Heart left ventricle (tissue), 16 donors: ENCODE measurements around the gene REV3L. TPM values are rescaled to one million over a fixed set of nuclear protein-coding genes. Genes with fewer than 3 reads are reported as not detected.

Source experiments
- ATAC-seq, 4 donors: fragments of 200-7000 bp; cut with Tn5 transposase; one replicate each; pipeline ENCODE4 v1.9.1; 2020 to 2022; ENCODE audit warnings: moderate library complexity in 4 of 4, mild to moderate bottlenecking in 3 of 4, moderate number of reproducible peaks in 1 of 4
- DNase-seq, 5 donors: peaks; one replicate each; pipeline ENCODE4 v3.0.0-alpha.2; 2020
- H3K27ac ChIP-seq, 12 donors: fragments of 200-600 bp; sonication (generic) in 4 of 12; one replicate each; pipeline versions ENCODE4 v1.5.0 to v1.8.0; 2016 to 2022; ENCODE audit warnings: mild to moderate bottlenecking in 2 of 12
- H3K27me3 ChIP-seq, 9 donors: fragments of 200-600 bp; sonication (generic) in 2 of 9; one replicate each; pipeline versions ENCODE4 v1.5.1 to v1.8.0; 2016 to 2022; ENCODE audit warnings: mild to moderate bottlenecking in 3 of 9
- H3K36me3 ChIP-seq, 9 donors: fragments of 200-600 bp; sonication (generic) in 2 of 9; one replicate each; pipeline versions ENCODE4 v1.5.0 to v1.8.0; 2018 to 2022; ENCODE audit warnings: mild to moderate bottlenecking in 2 of 9
- H3K4me1 ChIP-seq, 12 donors: fragments of 200-600 bp; sonication (generic) in 4 of 12; one replicate each; pipeline versions ENCODE4 v1.5.0 to v1.8.0; 2016 to 2022; ENCODE audit warnings: mild to moderate bottlenecking in 3 of 12
- H3K4me3 ChIP-seq, 12 donors: fragments of 200-600 bp; sonication (generic) in 4 of 12; one replicate each; pipeline versions ENCODE4 v1.5.0 to v1.8.0; 2017 to 2022; ENCODE audit warnings: mild to moderate bottlenecking in 9 of 12, moderate library complexity in 4 of 12
- H3K9me3 ChIP-seq, 12 donors: fragments of 200-600 bp; sonication (generic) in 4 of 12; one replicate each; pipeline versions ENCODE4 v1.5.0 to v1.8.0; 2016 to 2022; ENCODE audit warnings: mild to moderate bottlenecking in 1 of 12
- POLR2A ChIP-seq, 2 donors: fragments of 450-650 bp; IDR thresholded peaks; one replicate each; pipeline ENCODE4 v1.6.1; 2017; ENCODE audit warnings: antibody characterized with exemption in 2 of 2, mild to moderate bottlenecking in 2 of 2, moderate library complexity in 2 of 2
- WGBS, 4 donors: extraction: QIAGEN DNeasy Blood & Tissue Kit in 2 of 4; methylation state at CpG; one replicate each; pipeline versions ENCODE4 v1.1.5 to v1.1.7; 2013 to 2018; 5-methylcytosine and 5-hydroxymethylcytosine counted together
- intact Hi-C, 10 donors: fragments of 100-400 bp; cut with DNase I; formaldehyde crosslinking; loops; one replicate each; pipeline versions ENCODE4 v1.11.1 to v1.14.2; 2022
- polyA plus RNA-seq, 2 donors: library from polyadenylated mRNA; stranded (reverse); fragments of 200-250 nt; gene quantifications; one replicate each; pipeline ENCODE4 v1.2.3, GENCODE V29; 2013
- total RNA-seq, 9 donors: library from RNA; depleted of rRNA in 2 of 9; stranded (reverse); fragments of >200 nt in 2 of 9; fragmentation: NEBNext Ultra II Directional in 3 of 9; extraction: Animal tissue kit (Norgen Biotek cat#: 25700) in 3 of 9; gene quantifications; one replicate each; pipeline versions ENCODE4 v1.1.0 to v1.2.4, GENCODE V29; 2016 to 2023
- TF ChIP-seq, protein P1 (sequence below), 12 donors: fragments of 200-600 bp; sonication (generic) in 4 of 12; IDR thresholded peaks; one replicate each; pipeline versions ENCODE4 v1.5.0 to v1.8.0; 2018 to 2022; ENCODE audit warnings: antibody characterized with exemption in 12 of 12, mild to moderate bottlenecking in 5 of 12
- donor health status: ischemic (EF 13 %, LVEDD 7.1; RV severe dilation, severe dysfunction).
- donor health status: healthy with polysubstance abuse.
- donor health status: DM: no; HTN: yes; CAD: no.
- donor health status: DM: no; HTN: no; CAD: no.
- donor health status: ischemic (EF 25% LVEDD 6.9; RV normal size, moderate dysfunction).
- donor health status: ischemic (EF 25% LVEDD 5.7; RV mildly dilated, moderate dysfunction).
- donor health status: healthy.
- donor health status: DM: yes; HTN: yes; CAD: no.
- donor health status: ischemic (EF 35%, LVEDD 5.7; RV mildly dilated, moderate dysfunction).
- donor health status: nonischemic (EF 11% LVEDD 7.7; RV severe dilation, severe dysfunction).
- donor health status: DM: yes; HTN: yes; CAD: no.
- donor health status: PGD.
- donor health status: ischemic (EF 29% LVEDD 5.4; RV normal size, mild dysfunction).
- donor health status: nonischemic (EF 23%, LVEDD 6.1; RV moderate dilation, normal function).

Gene REV3L
- total and polyA plus RNA-seq, 11 donors: 6.1 to 20.0 (median 13.0) TPM

DNA sequence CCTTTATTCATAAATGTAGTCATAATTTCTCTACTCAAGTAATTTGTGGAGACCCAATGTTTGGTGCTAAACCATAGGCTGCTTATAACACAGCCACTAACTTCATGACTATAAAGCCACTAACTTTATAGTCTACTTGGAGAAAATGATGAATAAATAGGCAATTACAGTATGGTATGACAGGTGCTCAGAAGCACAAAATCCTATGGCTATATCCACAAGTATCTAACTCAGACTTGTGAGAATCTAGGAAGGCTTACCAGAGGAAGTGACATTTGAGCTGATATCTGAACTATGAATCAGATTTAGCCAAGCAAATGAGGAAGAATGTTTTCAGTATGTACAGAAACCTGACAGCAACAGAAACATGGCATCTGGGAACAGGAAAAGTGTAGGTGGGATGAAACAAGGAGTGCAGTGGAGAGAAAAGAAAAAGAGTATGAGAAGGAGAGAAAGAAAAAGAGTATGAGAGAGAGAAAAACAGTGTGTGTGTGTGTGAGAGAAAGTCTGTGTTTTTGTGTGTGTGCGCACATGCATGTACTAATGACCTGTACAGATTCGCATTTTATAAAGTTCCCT is 59.9 kb downstream of the REV3L start:
- intact Hi-C loops: loop anchor here in 1 of 10 donors (10.0 kb wide), 1 partner anchor 52 kb away; no protein-coding TSS in a partner anchor
- H3K36me3 ChIP-seq: no peaks in the 10 kb centered on the region
- WGBS, 4 donors: 69 to 95% (median 85%) methylated on average over 2 of the region's 2 CpGs
- peak overlapping the region in 1 of 12 donors; percentile 61 for H3K27ac ChIP-seq
- H3K4me1 ChIP-seq: peaks cover 0 to 57% (median 30%) of the 10 kb centered on the region in 12 donors
- no peaks in the 10 kb centered on the region for H3K27me3 ChIP-seq
- no peak for TF ChIP-seq POLR2A (IDR thresholded peaks at IDR 0.05)
- TF ChIP-seq, protein P1, sequence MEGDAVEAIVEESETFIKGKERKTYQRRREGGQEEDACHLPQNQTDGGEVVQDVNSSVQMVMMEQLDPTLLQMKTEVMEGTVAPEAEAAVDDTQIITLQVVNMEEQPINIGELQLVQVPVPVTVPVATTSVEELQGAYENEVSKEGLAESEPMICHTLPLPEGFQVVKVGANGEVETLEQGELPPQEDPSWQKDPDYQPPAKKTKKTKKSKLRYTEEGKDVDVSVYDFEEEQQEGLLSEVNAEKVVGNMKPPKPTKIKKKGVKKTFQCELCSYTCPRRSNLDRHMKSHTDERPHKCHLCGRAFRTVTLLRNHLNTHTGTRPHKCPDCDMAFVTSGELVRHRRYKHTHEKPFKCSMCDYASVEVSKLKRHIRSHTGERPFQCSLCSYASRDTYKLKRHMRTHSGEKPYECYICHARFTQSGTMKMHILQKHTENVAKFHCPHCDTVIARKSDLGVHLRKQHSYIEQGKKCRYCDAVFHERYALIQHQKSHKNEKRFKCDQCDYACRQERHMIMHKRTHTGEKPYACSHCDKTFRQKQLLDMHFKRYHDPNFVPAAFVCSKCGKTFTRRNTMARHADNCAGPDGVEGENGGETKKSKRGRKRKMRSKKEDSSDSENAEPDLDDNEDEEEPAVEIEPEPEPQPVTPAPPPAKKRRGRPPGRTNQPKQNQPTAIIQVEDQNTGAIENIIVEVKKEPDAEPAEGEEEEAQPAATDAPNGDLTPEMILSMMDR (IDR thresholded peaks at IDR 0.05): no peak
- no peak for DNase-seq
- no peak for ATAC-seq
- H3K4me3 ChIP-seq: no peak overlapping the region
- H3K9me3 ChIP-seq: peaks cover 0 to 9% (median under 1%) of the 10 kb centered on the region in 12 donors

DNA sequence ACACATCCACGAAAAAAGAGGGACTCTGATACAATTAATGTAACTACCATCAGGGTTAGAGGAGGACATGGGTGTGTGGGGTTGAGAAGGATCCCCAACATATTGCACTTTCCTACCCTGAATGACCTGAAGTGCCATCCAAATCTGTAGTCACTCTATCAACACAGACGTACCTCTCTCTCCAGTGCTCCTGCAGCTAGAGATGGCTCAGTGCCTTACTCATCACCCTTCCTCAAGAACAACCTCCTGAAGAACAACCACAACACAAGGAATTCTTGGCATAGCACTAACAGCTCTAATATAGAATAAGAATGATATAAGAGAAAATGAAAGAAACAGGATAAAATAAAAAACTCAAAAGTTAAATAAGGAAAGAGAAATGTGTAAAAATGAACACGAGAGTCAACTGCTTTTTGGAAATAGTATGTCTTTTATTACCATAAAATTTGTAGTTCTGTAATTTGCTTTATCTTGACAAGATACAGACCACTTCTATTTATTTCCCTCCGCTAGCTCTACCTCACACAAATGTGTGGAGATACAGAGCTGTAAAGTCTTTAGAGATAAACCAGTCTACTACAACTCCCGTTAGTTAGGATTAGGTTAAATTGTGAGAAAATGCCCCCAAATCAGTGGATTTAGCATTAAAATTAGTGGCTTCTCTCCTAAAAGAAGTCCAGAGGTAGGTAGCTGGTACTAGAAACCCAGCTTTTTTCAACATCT is 63.9 kb downstream of the REV3L start:
- TF ChIP-seq POLR2A (IDR thresholded peaks at IDR 0.05): no peak
- TF ChIP-seq, protein P1 (IDR thresholded peaks at IDR 0.05): no peak
- 62 to 72% (median 65%) methylated on average over 5 of the region's 5 CpGs for WGBS, 4 donors
- H3K27ac ChIP-seq: peak overlapping the region in 1 of 12 donors; percentile 27

DNA sequence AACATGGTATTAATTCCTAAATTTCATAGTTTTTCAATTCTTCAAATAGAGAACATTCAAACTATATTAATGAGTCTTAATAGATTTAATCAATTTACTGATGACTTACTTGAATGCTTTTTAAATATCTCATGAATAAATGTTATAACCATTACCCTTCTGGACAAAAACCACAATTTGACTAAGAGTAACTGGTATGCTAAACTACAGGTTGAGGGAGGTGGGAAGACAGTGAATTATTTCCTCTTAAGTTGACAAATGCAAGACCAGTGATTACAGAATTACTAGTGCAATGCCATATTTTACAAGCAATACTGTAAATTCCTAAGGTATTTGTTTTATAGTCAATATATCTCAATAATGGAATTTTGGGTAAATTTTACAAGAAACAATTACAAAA is 65.1 kb downstream of the REV3L start:
- peak overlapping the region in 1 of 12 donors; percentile 29 for H3K27ac ChIP-seq
- peaks cover 0 to 19% (median 5%) of the 10 kb centered on the region in 9 donors for H3K36me3 ChIP-seq
- DNase-seq: no peak
- no peaks in the 10 kb centered on the region for H3K9me3 ChIP-seq
- ATAC-seq: no peak
- no peak overlapping the region for H3K4me3 ChIP-seq
- no peaks in the 10 kb centered on the region for H3K27me3 ChIP-seq
- TF ChIP-seq, protein P1 (IDR thresholded peaks at IDR 0.05): no peak
- no peak for TF ChIP-seq POLR2A (IDR thresholded peaks at IDR 0.05)
- intact Hi-C loops: loop anchor here in 2 of 10 donors (5.0 kb wide), 2 partner anchors 64 to 224 kb away; partner anchors contain the start of gene REV3L (in 1 of the 2)
- peaks cover 0 to 38% (median 27%) of the 10 kb centered on the region in 12 donors for H3K4me1 ChIP-seq

More for the DNA sequence above, 63.9 kb downstream of the REV3L start:
- Histone ChIP-seq H3K27me3 (no peaks in the 10 kb centered on the region), H3K9me3 (no peaks in the 10 kb centered on the region), H3K36me3 (peaks cover 0 to 17% (median 5%) of the 10 kb centered on the region in 9 donors), H3K4me1 (peaks cover 0 to 49% (median 37%) of the 10 kb centered on the region in 12 donors), H3K4me3 (no peak overlapping the region)
- DNase-seq (no peak), ATAC-seq (no peak)
- intact Hi-C loops: loop anchor here in 2 of 10 donors (5.0 kb wide), 2 partner anchors 63 to 223 kb away; partner anchors contain the start of gene REV3L (in 1 of the 2)

DNA sequence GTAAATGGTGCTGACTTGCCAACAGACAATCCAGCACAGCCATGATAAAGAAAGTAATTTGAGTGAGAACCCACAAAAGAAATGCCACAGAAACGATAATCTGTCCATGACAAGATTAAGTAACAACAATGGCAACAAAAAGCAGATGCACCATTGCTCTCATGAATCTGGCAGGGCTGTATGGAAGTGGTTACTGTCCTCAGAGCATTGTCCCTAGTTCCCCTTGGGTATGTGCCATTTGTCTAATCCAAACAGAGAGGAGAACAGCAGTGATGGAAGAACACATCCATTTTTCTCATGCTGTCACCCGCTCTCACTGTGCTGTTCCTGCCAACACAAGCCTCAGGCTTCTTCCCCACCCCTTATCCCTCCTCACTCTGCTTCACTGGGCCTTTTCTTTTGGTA is 65.8 kb downstream of the REV3L start:
- H3K4me1 ChIP-seq: peaks cover 0 to 36% (median 27%) of the 10 kb centered on the region in 12 donors
- ATAC-seq (peak; percentile 88 to 95 (median 92)), DNase-seq (peak in 4 of 5 donors; percentile 31 to 40 (median 35))
- H3K36me3 ChIP-seq: peaks cover 0 to 20% (median 6%) of the 10 kb centered on the region in 9 donors
- H3K27ac ChIP-seq: peak overlapping the region in 6 of 12 donors; percentile 0 to 29 (median 6)
- no peaks in the 10 kb centered on the region for H3K27me3 ChIP-seq
- H3K9me3 ChIP-seq: no peaks in the 10 kb centered on the region
- WGBS, 4 donors: 18 to 28% (median 21%) methylated on average over 2 of the region's 2 CpGs
- no peak overlapping the region for H3K4me3 ChIP-seq
- TF ChIP-seq, protein P1 (IDR thresholded peaks at IDR 0.05): no peak
- no peak for TF ChIP-seq POLR2A (IDR thresholded peaks at IDR 0.05)
- intact Hi-C loops: loop anchor here in 2 of 10 donors (5.0 kb wide), 2 partner anchors 65 to 225 kb away; partner anchors contain the start of gene REV3L (in 1 of the 2)
